Keratinocyte (primary cell): ENCODE data around the gene SNRK. TPM values are rescaled to one million over a fixed set of nuclear protein-coding genes. Genes with fewer than 3 reads are reported as not detected.
A peak's percentile ranks its signal among the peaks of the same experiment; 100 is the strongest.

Experiments
- DNase-seq: peaks from one replicate; pipeline ENCODE4 v3.0.0-alpha.2; 2011; ENCODE audit warnings: low read depth, missing footprints, low spot score
- FAIRE-seq: peaks from 2 replicates; lab custom pipeline; 2011; peaks lifted over from hg19 to GRCh38; lab: Jason Lieb, UNC
- H2AFZ ChIP-seq: 2 replicates; pipeline ENCODE4 v1.6.0; 2012; ENCODE audit warnings: low read length, control low read depth, inconsistent platforms; ENCODE audit not compliant: control insufficient read depth
- H3K27ac ChIP-seq: 2 replicates; pipeline ENCODE4 v1.5.1; 2011; ENCODE audit warnings: low read length; ENCODE audit not compliant: control insufficient read depth, insufficient read depth
- H3K27me3 ChIP-seq: 3 replicates; pipeline ENCODE4 v1.6.0; 2011; ENCODE audit warnings: low read length; ENCODE audit not compliant: control insufficient read depth, insufficient read depth; ENCODE audit errors: extremely low read depth
- H3K36me3 ChIP-seq, 2 experiments: 2 replicates in 1 of 2; 3 replicates in 1 of 2; pipeline ENCODE4 v1.5.1; 2011; ENCODE audit warnings: low read length in 2 of 2, mild to moderate bottlenecking in 1 of 2; ENCODE audit not compliant: control insufficient read depth in 2 of 2, insufficient read depth in 2 of 2; ENCODE audit errors: extremely low read depth in 1 of 2
- H3K4me1 ChIP-seq: 3 replicates; pipeline ENCODE4 v1.5.1; 2011; ENCODE audit warnings: low read length; ENCODE audit not compliant: control insufficient read depth, insufficient read depth; ENCODE audit errors: extremely low read depth
- H3K4me2 ChIP-seq: 3 replicates; pipeline ENCODE4 v1.6.0; 2011; ENCODE audit warnings: low read depth, low read length; ENCODE audit not compliant: control insufficient read depth, insufficient read depth; ENCODE audit errors: extremely low read depth
- H3K4me3 ChIP-seq, 3 experiments: fragments of 200-600 bp in 1 of 3; sonication (generic) in 1 of 3; 2 replicates in 2 of 3; 3 replicates in 1 of 3; pipeline ENCODE4 v1.5.1; 2011 to 2016; ENCODE audit warnings: low read length in 3 of 3, mild to moderate bottlenecking in 3 of 3, control low read depth in 2 of 3, inconsistent platforms in 1 of 3, low read depth in 1 of 3, mixed read lengths in 1 of 3, mixed run types in 1 of 3, moderate library complexity in 1 of 3; ENCODE audit not compliant: control insufficient read depth in 2 of 3, insufficient read depth in 2 of 3; ENCODE audit errors: extremely low read depth in 1 of 3
- H3K79me2 ChIP-seq: 2 replicates; pipeline ENCODE4 v1.6.0; 2012; ENCODE audit warnings: low read length; ENCODE audit not compliant: control insufficient read depth, insufficient read depth
- H3K9ac ChIP-seq: 3 replicates; pipeline ENCODE4 v1.6.0; 2011; ENCODE audit warnings: low read length; ENCODE audit not compliant: control insufficient read depth, insufficient read depth; ENCODE audit errors: extremely low read depth
- H3K9me1 ChIP-seq: 3 replicates; pipeline ENCODE4 v1.6.0; 2011; ENCODE audit warnings: low read length; ENCODE audit not compliant: control insufficient read depth, insufficient read depth; ENCODE audit errors: extremely low read depth
- H3K9me3 ChIP-seq: 2 replicates; pipeline ENCODE4 v1.5.1; 2012; ENCODE audit warnings: low read depth, low read length; ENCODE audit not compliant: control insufficient read depth
- H4K20me1 ChIP-seq: 3 replicates; pipeline ENCODE4 v1.6.0; 2011; ENCODE audit warnings: low read length; ENCODE audit not compliant: control insufficient read depth, insufficient read depth; ENCODE audit errors: extremely low read depth
- CTCF ChIP-seq, 3 experiments: IDR thresholded peaks in 1 of 3; conservative IDR thresholded peaks in 1 of 3; optimal IDR thresholded peaks in 1 of 3; 2 replicates in 2 of 3; 3 replicates in 1 of 3; pipeline versions ENCODE3 to v1.5.1; 2011; ENCODE audit warnings: low read length in 3 of 3, mild to moderate bottlenecking in 3 of 3, moderate library complexity in 2 of 3, control low read depth in 1 of 3, inconsistent platforms in 1 of 3; ENCODE audit not compliant: insufficient read depth in 2 of 3; ENCODE audit errors: extremely low read depth in 1 of 3
- EZH2 ChIP-seq: IDR thresholded peaks from one replicate; pipeline ENCODE4 v1.6.1; 2012; ENCODE audit warnings: inconsistent platforms, mild to moderate bottlenecking, low read length, moderate library complexity
- dilution Hi-C: fragments of 300-500 bp; cut with MboI; formaldehyde crosslinking; loops from one replicate; pipeline ENCODE4 v1.7.0; 2020; ENCODE audit warnings: low sequenced_read_pairs; ENCODE audit not compliant: extremely low pct_ligation_motif_present
- polyA plus RNA-seq, 5 experiments: library from polyadenylated mRNA; depleted of rRNA in 3 of 5; stranded (reverse) in 3 of 5; stranded (forward) in 1 of 5; unstranded in 1 of 5; fragments of >200 nt; gene quantifications; 1 replicate in 1 of 5; 2 replicates in 3 of 5; 3 replicates in 1 of 5; pipeline versions ENCODE4 v1.2.1 to v1.2.3, GENCODE V29; 2011 to 2012; ENCODE audit warnings: missing spikeins in 2 of 5, low read depth in 1 of 5, low replicate concordance in 1 of 5

The SNRK gene
- polyA plus RNA-seq, 1 donor (not counting 4 experiments of a cell fraction or from before 2014, with no cell fraction given): 15.7 TPM

GRCh38 chr3:43319794-43320193 lies 33.5 kb downstream of the SNRK start:
- H4K20me1 ChIP-seq: no peaks in the 10 kb centered on the region
- peaks cover 2% of the 10 kb centered on the region for H3K4me1 ChIP-seq
- peaks cover 58% of the 10 kb centered on the region for H3K79me2 ChIP-seq

GRCh38 chr3:43320288-43320687 lies 33.9 kb downstream of the SNRK start:
- H3K36me3 ChIP-seq: peaks cover 10% of the 10 kb centered on the region in 2 experiments
- no peak overlapping the region for H3K4me3 ChIP-seq
- no peak overlapping the region for H3K27ac ChIP-seq
- TF ChIP-seq CTCF (optimal IDR thresholded peaks at IDR 0.05 in 1 of 3, IDR thresholded peaks at IDR 0.05 in 1 of 3, conservative IDR thresholded peaks at IDR 0.05 in 1 of 3; ENCODE audit: extremely low read depth in 1 of 3, insufficient read depth in 2 of 3, low read length in 3 of 3) (no peak), EZH2 (no peak)
- DNase-seq: no peak
- no peaks in the 10 kb centered on the region for H4K20me1 ChIP-seq
- H3K27me3 ChIP-seq: no peaks in the 10 kb centered on the region
- dilution Hi-C loops: no loop called here
- peaks cover 56% of the 10 kb centered on the region for H3K79me2 ChIP-seq
- H3K4me2 ChIP-seq: no peak overlapping the region
- no peak for FAIRE-seq
- H3K4me1 ChIP-seq: peaks cover 2% of the 10 kb centered on the region
- H3K9ac ChIP-seq: no peak overlapping the region
- no peaks in the 10 kb centered on the region for H3K9me3 ChIP-seq
- H3K9me1 ChIP-seq: peaks cover 2% of the 10 kb centered on the region
- H2AFZ ChIP-seq: no peak overlapping the region

More at GRCh38 chr3:43319794-43320193, 33.5 kb downstream of the SNRK start:
- TF ChIP-seq CTCF (optimal IDR thresholded peaks at IDR 0.05 in 1 of 3, IDR thresholded peaks at IDR 0.05 in 1 of 3, conservative IDR thresholded peaks at IDR 0.05 in 1 of 3; ENCODE audit: extremely low read depth in 1 of 3, insufficient read depth in 2 of 3, low read length in 3 of 3) (no peak), EZH2 (no peak)
- dilution Hi-C loops: no loop called here
- Histone ChIP-seq H3K4me3 (no peak overlapping the region), H3K36me3 (peaks cover 10% of the 10 kb centered on the region in 2 experiments), H3K9me1 (peaks cover 2% of the 10 kb centered on the region), H3K9me3 (no peaks in the 10 kb centered on the region), H3K27ac (no peak overlapping the region), H3K27me3 (no peaks in the 10 kb centered on the region), H3K4me2 (no peak overlapping the region), H2AFZ (no peak overlapping the region), H3K9ac (no peak overlapping the region)
- no peak for DNase-seq
- peak; percentile 62 for FAIRE-seq
